ENCODE results near the gene TP63. TPM values are rescaled to one million over a fixed set of nuclear protein-coding genes. Genes with fewer than 3 reads are reported as not detected.

The TP63 gene
- polyA plus RNA-seq, 2 of the 4 experiments (the other 2 are of a cell fraction): 1.5 to 5.4 TPM

GRCh38 chr3:189941679-189942078 lies 310.5 kb downstream of the TP63 start:
- WGBS (ENCODE audit: missing lambda C conversion rate): 5% methylated on average over 2 of the region's 2 CpGs
- TF ChIP-seq MYC (IDR thresholded peaks at IDR 0.05; ENCODE audit: borderline replicate concordance, low read length) (no peak), FOSL2 (IDR thresholded peaks at IDR 0.05) (peak; percentile 50; the same call in 1 of the 2 replicates), FOSL2 (CRISPR knock-in tag; IDR thresholded peaks at IDR 0.05) (peak; percentile 51; the same call in 1 of the 2 replicates), RNF2 (IDR thresholded peaks at IDR 0.05; ENCODE audit: borderline replicate concordance, low read depth) (no peak), CBX2 (IDR thresholded peaks at IDR 0.05; ENCODE audit: borderline replicate concordance, low read depth) (no peak), BCL3 (IDR thresholded peaks at IDR 0.05) (0 out of 3 replicates have a peak, but pooled peaks have one; percentile 22), MAZ (IDR thresholded peaks at IDR 0.05; ENCODE audit: borderline replicate concordance, low read depth, low read length) (no peak), CEBPB (IDR thresholded peaks at IDR 0.05) (no peak; a peak in 1 of 4 replicates), JUNB (IDR thresholded peaks at IDR 0.05) (peak; percentile 65; the same call in 1 of the 2 replicates), CHD4 (IDR thresholded peaks at IDR 0.05; ENCODE audit: borderline replicate concordance) (no peak), NR3C1 (IDR thresholded peaks at IDR 0.05) (no peak), KDM5A (IDR thresholded peaks at IDR 0.05) (no peak), NFE2L2 (conservative IDR thresholded peaks at IDR 0.05; ENCODE audit: low read length) (peak; percentile 51; the same call in 1 of the 2 replicates), JUN (IDR thresholded peaks at IDR 0.05) (peak; percentile 37 to 44; a peak in 2 of 5 replicates), EP300 (IDR thresholded peaks at IDR 0.05) (peak; percentile 79 to 80), RAD21 (conservative IDR thresholded peaks at IDR 0.05 in 1 of 2, IDR thresholded peaks at IDR 0.05 in 1 of 2) (peak; percentile 1 to 35; a peak in 2 of 5 replicates), TP53 (CRISPR knock-in tag; IDR thresholded peaks at IDR 0.05) (no peak), TFCP2L1 (CRISPR knock-in tag; IDR thresholded peaks at IDR 0.05) (no peak), GATA3 (IDR thresholded peaks at IDR 0.05; ENCODE audit: borderline replicate concordance) (peak; percentile 80), HEYL (CRISPR knock-in tag; IDR thresholded peaks at IDR 0.05) (no peak), MAFK (IDR thresholded peaks at IDR 0.05; ENCODE audit: partially characterized antibody) (peak; percentile 5)
- TF ChIP-seq, protein P1, sequence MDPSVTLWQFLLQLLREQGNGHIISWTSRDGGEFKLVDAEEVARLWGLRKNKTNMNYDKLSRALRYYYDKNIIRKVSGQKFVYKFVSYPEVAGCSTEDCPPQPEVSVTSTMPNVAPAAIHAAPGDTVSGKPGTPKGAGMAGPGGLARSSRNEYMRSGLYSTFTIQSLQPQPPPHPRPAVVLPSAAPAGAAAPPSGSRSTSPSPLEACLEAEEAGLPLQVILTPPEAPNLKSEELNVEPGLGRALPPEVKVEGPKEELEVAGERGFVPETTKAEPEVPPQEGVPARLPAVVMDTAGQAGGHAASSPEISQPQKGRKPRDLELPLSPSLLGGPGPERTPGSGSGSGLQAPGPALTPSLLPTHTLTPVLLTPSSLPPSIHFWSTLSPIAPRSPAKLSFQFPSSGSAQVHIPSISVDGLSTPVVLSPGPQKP (IDR thresholded peaks at IDR 0.05; ENCODE audit: low read depth, low read length): no peak
- TF ChIP-seq, protein P2, sequence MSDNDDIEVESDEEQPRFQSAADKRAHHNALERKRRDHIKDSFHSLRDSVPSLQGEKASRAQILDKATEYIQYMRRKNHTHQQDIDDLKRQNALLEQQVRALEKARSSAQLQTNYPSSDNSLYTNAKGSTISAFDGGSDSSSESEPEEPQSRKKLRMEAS (IDR thresholded peaks at IDR 0.05): 0 out of 2 replicates have a peak, but pooled peaks have one; percentile 26
- TF ChIP-seq, protein P3, sequence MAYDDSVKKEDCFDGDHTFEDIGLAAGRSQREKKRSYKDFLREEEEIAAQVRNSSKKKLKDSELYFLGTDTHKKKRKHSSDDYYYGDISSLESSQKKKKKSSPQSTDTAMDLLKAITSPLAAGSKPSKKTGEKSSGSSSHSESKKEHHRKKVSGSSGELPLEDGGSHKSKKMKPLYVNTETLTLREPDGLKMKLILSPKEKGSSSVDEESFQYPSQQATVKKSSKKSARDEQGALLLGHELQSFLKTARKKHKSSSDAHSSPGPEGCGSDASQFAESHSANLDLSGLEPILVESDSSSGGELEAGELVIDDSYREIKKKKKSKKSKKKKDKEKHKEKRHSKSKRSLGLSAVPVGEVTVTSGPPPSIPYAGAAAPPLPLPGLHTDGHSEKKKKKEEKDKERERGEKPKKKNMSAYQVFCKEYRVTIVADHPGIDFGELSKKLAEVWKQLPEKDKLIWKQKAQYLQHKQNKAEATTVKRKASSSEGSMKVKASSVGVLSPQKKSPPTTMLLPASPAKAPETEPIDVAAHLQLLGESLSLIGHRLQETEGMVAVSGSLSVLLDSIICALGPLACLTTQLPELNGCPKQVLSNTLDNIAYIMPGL (CRISPR knock-in tag; IDR thresholded peaks at IDR 0.05; ENCODE audit: borderline replicate concordance): no peak
- POLR2A ChIA-PET: no interaction called here
- DNase-seq (ENCODE audit: low read depth in 1 of 2, low spot score in 1 of 2) (peak; percentile 41 to 87), ATAC-seq (peak; percentile 44 to 69; a peak in 3 of 6 replicates), FAIRE-seq (no peak)
- Histone ChIP-seq H3K4me3 (no peak overlapping the region), H3K27ac (peak overlapping the region; percentile 81 to 84), H3K4me2 (peak overlapping the region; percentile 32; the same call in 2 of the 3 replicates), H3K9me3 (no peaks in the 10 kb centered on the region), H3K4me1 (peaks cover 40% of the 10 kb centered on the region)
- CTCF ChIA-PET: interaction anchor here (1.5 kb wide), 1 partner anchor 61 kb away, joined by 4 read pairs; no protein-coding TSS in a partner anchor

- H3K4me1 ChIP-seq: peaks cover 29% of the 10 kb centered on the region
- WGBS (ENCODE audit: missing lambda C conversion rate): 83% methylated on average over 3 of the region's 3 CpGs
- H3K4me3 ChIP-seq: no peak overlapping the region
- no peak overlapping the region for H3K4me2 ChIP-seq
- ATAC-seq (no peak), FAIRE-seq (no peak), DNase-seq (ENCODE audit: low read depth in 1 of 2, low spot score in 1 of 2) (no peak)
- CTCF ChIA-PET: no interaction called here
- no peaks in the 10 kb centered on the region for H3K9me3 ChIP-seq
- POLR2A ChIA-PET: no interaction called here
- peak overlapping the region; percentile 81 to 84; a peak in 5 of 6 replicates for H3K27ac ChIP-seq
- TF ChIP-seq MAFK (IDR thresholded peaks at IDR 0.05; ENCODE audit: partially characterized antibody): no peak
- TF ChIP-seq HOXA7 (CRISPR knock-in tag; IDR thresholded peaks at IDR 0.05): no peak
- no peak for TF ChIP-seq NPAS2 (CRISPR knock-in tag; IDR thresholded peaks at IDR 0.05; ENCODE audit: borderline replicate concordance)
- no peak for TF ChIP-seq REST (IDR thresholded peaks at IDR 0.05)
- no peak for TF ChIP-seq HDAC2 (IDR thresholded peaks at IDR 0.05)
- no peak for TF ChIP-seq HOXB13 (CRISPR knock-in tag; IDR thresholded peaks at IDR 0.05; ENCODE audit: low read depth)
- no peak for TF ChIP-seq FOSL2 (IDR thresholded peaks at IDR 0.05)
- no peak for TF ChIP-seq FOSL2 (CRISPR knock-in tag; IDR thresholded peaks at IDR 0.05)
- no peak for TF ChIP-seq HEYL (CRISPR knock-in tag; IDR thresholded peaks at IDR 0.05)
- TF ChIP-seq NFE2L2 (conservative IDR thresholded peaks at IDR 0.05; ENCODE audit: low read length): no peak
- no peak for TF ChIP-seq TFCP2L1 (CRISPR knock-in tag; IDR thresholded peaks at IDR 0.05)
- no peak for TF ChIP-seq GATA3 (IDR thresholded peaks at IDR 0.05; ENCODE audit: borderline replicate concordance)
- no peak for TF ChIP-seq RARB (CRISPR knock-in tag; IDR thresholded peaks at IDR 0.05)
Measured at GRCh38 chr3:189942948-189943347, 311.8 kb downstream of the TP63 start.

All from A549 (cell line).